ENCODE data around the gene NOSIP.

The NOSIP gene

DNA sequence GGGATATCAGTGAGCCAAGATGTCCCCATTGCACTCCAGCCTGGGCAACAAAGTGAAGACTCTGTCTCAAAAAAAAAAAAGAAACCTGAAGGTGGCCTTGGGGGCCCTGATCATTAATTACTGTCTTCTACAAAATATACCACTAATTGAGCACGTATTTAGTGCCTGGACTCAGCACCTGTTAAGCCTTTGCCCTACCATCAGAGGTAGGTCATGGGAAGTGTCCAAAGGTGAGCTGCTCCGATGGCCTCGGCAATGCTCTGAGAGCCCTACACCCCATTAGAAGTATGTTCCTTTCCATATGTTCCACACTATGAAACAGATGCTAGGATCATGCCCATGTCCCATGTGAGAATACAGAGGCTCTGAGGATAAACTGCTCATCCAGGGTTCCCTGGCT is 20.9 kb downstream of the NOSIP start:
- TF ChIP-seq, protein P1, sequence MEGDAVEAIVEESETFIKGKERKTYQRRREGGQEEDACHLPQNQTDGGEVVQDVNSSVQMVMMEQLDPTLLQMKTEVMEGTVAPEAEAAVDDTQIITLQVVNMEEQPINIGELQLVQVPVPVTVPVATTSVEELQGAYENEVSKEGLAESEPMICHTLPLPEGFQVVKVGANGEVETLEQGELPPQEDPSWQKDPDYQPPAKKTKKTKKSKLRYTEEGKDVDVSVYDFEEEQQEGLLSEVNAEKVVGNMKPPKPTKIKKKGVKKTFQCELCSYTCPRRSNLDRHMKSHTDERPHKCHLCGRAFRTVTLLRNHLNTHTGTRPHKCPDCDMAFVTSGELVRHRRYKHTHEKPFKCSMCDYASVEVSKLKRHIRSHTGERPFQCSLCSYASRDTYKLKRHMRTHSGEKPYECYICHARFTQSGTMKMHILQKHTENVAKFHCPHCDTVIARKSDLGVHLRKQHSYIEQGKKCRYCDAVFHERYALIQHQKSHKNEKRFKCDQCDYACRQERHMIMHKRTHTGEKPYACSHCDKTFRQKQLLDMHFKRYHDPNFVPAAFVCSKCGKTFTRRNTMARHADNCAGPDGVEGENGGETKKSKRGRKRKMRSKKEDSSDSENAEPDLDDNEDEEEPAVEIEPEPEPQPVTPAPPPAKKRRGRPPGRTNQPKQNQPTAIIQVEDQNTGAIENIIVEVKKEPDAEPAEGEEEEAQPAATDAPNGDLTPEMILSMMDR (IDR thresholded peaks at IDR 0.05), result no peak
- Histone ChIP-seq H3K4me3 (no peak overlapping the region), H3K27ac (no peak overlapping the region)
- DNase-seq (ENCODE audit: low spot score), result no peak

DNA sequence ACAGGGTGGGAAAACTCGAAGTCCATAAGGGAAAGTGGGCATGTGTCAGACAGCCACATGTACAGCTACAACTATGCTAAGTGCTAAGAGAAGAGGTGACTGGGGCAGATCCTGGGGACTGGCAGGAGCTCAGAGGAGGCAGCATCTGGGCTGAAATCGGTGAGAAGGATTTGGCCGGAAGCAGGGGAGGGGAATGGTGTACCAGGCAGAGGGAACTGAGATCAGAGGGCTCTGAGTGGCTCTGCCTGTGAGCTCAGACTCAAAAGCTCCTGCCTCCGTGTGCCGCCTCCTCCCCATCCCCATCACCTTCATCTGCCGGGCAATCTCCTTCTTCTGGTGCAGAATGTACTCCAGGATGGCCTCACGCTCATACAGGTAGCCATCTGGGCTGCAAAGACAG is 21.8 kb downstream of the NOSIP start:
- Histone ChIP-seq H3K27ac (no peak overlapping the region), H3K4me3 (no peak overlapping the region)
- DNase-seq (ENCODE audit: low spot score), result no peak
- TF ChIP-seq, protein P1 (IDR thresholded peaks at IDR 0.05), result no peak

DNA sequence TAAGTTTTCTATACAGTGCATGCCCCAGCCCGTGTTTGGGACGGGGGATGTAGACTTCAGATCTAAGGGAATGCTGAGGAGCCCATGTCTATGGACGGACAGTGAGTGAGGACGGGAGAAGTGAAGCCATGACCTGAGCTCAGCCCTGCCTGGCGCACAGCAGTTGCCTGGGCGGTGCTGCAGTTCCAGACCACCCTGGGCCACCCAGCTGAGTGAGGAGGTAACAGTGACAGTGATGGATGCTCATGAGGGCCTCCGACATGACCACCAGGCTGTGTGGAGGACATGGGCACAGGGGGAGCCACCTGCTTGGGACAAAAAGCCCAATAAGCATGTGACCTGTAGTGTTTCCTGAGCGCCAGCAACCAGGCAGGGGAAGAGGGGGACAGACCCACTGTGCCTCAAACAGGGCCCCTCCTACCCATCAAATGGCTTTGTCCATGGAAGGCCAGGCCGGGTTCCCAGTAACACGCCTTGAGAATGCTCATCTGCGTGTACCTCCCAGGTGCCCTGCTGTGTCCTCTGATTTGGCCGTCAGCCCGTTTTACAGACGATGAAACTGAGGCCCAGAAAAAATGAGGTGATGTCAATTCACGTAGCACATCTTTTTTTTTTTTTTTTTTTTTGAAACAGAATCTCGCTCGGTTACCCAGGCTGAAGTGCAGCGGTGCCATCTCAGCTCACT is 22.6 kb downstream of the NOSIP start:
- Histone ChIP-seq H3K4me3 (no peak overlapping the region), H3K27ac (no peak overlapping the region)
- no peak for DNase-seq (ENCODE audit: low spot score)
- TF ChIP-seq, protein P1 (IDR thresholded peaks at IDR 0.05), result no peak

DNA sequence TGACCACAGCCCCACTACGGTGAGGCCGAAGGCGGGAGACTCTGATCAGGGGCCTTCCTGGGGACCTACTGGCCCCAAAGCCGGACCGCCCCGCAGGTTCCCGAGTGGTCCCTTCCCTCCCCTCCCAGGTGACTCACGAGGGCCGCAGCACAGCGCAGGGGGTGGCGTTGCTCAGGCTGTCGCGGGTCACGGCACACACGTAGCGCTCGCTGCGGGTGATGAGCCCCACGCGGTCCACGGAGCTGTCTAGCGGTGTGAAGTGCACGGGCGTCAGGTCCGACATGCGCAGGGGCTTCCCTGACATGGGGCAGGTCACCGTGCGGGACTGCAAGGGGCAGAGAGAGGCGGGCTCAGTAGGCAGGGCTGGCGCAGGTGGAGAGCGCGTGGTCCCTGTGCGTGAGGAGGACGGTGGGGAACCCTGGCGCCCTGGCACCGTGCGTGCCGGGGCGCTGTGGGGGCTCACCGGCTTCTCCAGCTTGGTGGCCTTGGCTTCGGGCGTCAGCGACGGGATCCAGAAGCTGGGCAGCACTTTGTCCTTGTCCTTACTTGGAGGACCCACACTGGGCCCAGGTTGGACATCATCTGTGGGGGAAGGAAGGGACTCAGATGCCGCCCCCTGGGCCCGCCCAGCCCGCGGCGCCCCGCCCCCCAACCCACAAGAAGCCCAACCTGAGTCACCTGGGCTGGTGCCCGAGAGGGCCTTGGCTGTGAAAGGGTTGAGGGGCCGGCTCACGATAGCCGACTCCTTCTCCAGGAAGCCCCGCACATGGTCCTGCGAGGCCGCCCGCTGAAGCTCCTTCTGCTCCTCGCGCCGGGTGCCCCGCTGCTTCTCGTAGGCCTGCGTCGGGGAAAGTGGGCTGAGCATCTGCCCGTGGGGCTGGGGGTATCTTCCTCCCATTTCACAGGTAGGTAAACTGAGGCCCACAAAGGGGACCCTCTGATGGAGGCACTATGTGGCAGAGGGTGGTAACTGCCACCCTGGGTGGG is 23.7 kb downstream of the NOSIP start:
- no peak overlapping the region for H3K4me3 ChIP-seq
- no peak for DNase-seq (ENCODE audit: low spot score)
- peak overlapping the region in 1 of 2 donors; percentile 41 for H3K27ac ChIP-seq
- TF ChIP-seq, protein P1 (IDR thresholded peaks at IDR 0.05), result no peak

DNA sequence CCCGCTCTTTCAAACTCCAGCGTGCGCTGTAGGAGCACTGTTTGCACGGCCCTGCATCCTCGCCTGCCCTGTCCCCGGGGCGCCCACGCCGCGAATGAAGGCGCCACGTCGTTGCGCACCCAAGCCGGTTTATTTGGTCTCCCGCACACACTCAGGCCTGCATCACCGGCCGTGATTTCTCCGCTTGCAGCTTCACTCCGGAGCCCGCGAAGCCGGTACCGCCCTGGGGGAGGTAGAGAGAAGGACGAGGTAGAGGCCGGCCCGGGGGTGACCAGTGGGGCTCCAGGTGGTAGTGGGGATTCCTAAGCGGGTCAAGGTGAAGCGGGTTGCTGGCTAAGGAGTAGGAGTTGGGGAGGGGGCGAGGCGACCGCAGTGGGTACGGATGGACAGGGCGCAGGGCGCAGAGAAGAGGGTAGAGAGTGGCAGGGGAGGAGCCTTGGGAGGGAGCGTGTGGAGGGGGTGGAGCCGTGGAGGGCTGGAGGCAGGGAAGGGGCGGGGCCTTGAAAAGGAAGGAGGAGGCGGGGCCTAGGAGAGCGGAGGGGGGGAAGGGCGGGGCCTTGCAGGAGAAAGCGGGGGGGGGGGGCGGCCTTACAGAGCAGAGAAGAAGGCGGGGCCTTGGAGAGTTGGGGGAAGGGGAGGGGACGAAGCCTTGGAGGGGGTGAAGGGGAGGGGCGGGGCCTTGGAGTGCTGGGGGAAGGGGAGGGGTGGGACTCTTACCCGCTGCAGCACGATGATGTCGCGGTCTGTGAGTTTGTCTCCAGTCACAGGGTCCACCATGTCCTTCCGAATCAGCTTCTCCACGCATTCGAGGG is 24.6 kb downstream of the NOSIP start:
- Histone ChIP-seq H3K4me3 (no peak overlapping the region), H3K27ac (peak overlapping the region in 1 of 2 donors; percentile 41)
- TF ChIP-seq, protein P1 (IDR thresholded peaks at IDR 0.05), result no peak
- no peak for DNase-seq (ENCODE audit: low spot score)

DNA sequence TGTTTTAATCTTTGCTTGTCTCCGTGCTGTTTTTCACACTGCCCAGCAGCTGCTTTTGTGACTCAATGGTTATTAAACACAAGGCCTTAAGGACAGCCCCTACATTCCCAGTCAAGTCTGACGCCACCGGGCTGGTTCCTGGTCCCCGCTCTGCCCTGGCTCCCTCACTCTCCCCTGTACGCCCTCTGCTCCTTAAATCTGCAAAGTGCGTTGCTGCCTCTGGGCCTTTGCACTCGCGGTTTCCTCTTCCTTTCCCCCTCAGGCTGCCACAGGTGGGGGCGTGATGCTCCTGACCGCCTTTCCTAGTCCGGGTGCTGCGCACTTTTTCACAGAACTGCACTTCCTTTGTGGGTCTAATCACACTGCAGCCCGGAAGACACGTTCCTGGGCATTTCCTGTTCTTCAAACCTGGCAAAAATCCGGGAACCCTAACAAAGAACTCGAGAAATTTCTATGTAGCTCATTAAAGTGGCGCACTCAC is 25.6 kb downstream of the NOSIP start:
- TF ChIP-seq, protein P1 (IDR thresholded peaks at IDR 0.05), result no peak
- no peak for DNase-seq (ENCODE audit: low spot score)
- H3K4me3 ChIP-seq, result no peak overlapping the region
- H3K27ac ChIP-seq, result peak overlapping the region in 1 of 2 donors; percentile 66
